ENCODE data around the gene ACOXL.

ACOXL gene

GRCh38 chr2:111017909-111018308 lies 285.5 kb downstream of the ACOXL start:
- no peak for DNase-seq

GRCh38 chr2:111019381-111019780 lies 287.0 kb downstream of the ACOXL start:
- DNase-seq: no peak

GRCh38 chr2:111022633-111023032 lies 290.3 kb downstream of the ACOXL start:
- no peak for DNase-seq

GRCh38 chr2:111024496-111024895 lies 292.1 kb downstream of the ACOXL start:
- DNase-seq: no peak

GRCh38 chr2:111025288-111025687 lies 292.9 kb downstream of the ACOXL start:
- DNase-seq: no peak

- no peak for DNase-seq
Measured at GRCh38 chr2:111028720-111029119, 296.3 kb downstream of the ACOXL start.

- DNase-seq: no peak
Measured at GRCh38 chr2:111029181-111029927, 297.0 kb downstream of the ACOXL start.

- DNase-seq: no peak
Measured at GRCh38 chr2:111030260-111030891, 298.0 kb downstream of the ACOXL start.

GRCh38 chr2:111030945-111031344 lies 298.6 kb downstream of the ACOXL start:
- no peak for DNase-seq

- DNase-seq: no peak
Measured at GRCh38 chr2:111031546-111032478, 299.4 kb downstream of the ACOXL start.

GRCh38 chr2:111032721-111033429 lies 300.5 kb downstream of the ACOXL start:
- no peak for DNase-seq

- DNase-seq: no peak
Measured at GRCh38 chr2:111034146-111034545, 301.8 kb downstream of the ACOXL start.

- no peak for DNase-seq
Measured at GRCh38 chr2:111034606-111035005, 302.2 kb downstream of the ACOXL start.

GRCh38 chr2:111035830-111036441 lies 303.6 kb downstream of the ACOXL start:
- DNase-seq: no peak

- DNase-seq: no peak
Measured at GRCh38 chr2:111037128-111037527, 304.8 kb downstream of the ACOXL start.

- no peak for DNase-seq
Measured at GRCh38 chr2:111039628-111040383, 307.4 kb downstream of the ACOXL start.

GRCh38 chr2:111041398-111042202 lies 309.2 kb downstream of the ACOXL start:
- DNase-seq: no peak

GRCh38 chr2:111042261-111042660 lies 309.9 kb downstream of the ACOXL start:
- no peak for DNase-seq

- no peak for DNase-seq
Measured at GRCh38 chr2:111042772-111043771, 310.7 kb downstream of the ACOXL start.
